RKO (cell line): ENCODE measurements around the gene BUB3.

Source experiments
- DNase-seq: peaks from one replicate; pipeline ENCODE4 v3.0.0-alpha.2; 2016; ENCODE audit warnings: low spot score

The BUB3 gene

DNA sequence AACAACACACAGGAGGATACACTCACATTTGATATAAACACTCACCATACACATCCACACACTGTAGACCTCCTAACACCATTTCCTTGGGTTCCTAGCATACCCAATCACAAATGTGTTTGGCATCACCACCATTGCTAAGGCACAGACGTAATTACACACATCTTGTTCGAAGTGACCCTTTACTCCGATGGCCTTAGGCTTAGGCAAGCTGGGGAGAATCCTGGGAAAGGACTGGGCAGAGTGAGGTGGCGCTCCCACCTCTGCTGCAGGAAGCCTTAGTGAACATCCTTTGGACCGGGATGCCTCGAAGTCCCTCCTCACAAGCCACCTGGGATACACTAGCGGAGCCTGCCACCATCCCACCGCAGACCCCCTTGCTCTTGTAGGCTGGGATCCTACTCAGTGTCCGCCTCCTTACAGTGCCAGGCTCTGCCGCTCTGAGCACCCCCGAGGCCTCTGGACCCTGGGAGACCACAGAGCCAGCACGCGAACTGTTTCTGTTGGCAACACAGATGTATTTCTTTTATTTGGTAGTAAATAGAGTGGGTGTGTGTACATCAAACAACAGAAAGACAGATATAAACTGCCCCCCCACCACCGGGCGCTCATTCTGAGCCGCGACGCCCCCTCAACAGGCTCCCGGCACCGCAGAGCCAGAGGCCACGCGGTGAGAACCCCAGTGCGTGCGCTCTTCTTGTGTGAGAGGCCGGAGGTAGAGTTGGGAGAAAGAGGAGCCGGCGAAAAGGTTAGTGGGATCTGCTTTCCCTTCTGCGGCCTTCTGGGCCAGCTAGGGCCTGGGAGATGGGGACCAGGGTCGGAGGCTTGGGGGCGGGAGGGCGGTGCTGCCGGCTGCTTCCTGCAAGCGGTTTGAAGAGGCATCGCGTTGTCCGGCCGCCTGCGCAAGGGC, 12.2 kb upstream of the BUB3 start:
- DNase-seq, result no peak

DNA sequence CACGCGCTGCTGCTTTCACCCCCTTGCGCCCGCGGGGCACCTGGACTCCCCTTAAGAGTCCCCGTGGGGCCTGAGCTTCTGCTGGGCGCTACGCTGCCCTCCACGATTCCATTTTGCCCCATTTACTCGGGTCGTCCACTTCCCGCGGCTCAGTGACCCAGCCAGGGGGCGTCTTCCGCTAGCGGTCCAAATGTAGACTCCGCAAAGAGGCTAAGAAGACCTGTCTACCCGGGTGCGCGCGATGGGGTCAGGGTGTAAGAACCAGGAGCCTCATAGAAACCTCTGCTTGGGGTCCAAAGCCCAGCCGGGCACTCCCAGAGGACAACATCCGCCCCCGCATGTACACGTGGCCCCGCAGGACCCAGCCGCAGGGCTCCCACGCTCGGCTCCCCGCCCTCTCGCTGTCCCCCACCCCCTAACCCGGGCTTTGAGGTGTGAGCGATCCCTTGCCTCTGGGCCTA, 11.5 kb upstream of the BUB3 start:
- DNase-seq, result no peak

DNA sequence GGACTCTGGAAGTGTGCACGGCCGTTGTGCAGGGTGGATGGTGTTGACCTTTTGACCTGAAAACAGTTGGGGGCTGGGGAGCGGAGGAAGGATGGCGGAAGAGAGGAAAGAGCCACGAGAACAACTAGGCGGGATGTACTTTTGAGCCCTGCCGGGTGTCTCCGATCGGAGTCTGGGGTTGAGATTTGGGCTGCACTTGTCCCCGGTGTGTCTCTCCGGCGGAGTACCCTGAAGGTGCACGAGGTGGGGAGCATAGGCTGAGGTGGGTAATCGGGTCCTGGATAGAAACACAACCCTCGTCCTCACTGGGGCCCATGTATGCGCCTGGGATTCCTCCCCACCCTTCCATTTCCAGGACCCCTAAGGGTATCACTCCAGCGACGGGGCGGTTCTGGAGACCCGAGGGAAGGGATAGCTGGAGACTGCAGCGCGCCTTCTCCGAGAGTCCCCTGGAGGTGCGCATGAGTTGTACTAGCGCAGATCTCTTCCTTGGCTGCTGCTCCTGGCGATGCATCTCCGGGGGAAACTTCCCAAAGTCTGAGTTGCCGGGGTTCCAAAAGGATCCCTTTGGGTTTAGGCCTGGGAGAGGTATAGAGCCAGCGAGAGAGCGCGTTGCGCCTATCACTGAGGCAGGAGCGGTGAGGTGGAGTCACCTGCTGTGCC, 10.9 kb upstream of the BUB3 start:
- DNase-seq, result no peak

- DNase-seq, result no peak
Measured at GRCh38 chr10:123143825-123144168, 10.4 kb upstream of the BUB3 start.

DNA sequence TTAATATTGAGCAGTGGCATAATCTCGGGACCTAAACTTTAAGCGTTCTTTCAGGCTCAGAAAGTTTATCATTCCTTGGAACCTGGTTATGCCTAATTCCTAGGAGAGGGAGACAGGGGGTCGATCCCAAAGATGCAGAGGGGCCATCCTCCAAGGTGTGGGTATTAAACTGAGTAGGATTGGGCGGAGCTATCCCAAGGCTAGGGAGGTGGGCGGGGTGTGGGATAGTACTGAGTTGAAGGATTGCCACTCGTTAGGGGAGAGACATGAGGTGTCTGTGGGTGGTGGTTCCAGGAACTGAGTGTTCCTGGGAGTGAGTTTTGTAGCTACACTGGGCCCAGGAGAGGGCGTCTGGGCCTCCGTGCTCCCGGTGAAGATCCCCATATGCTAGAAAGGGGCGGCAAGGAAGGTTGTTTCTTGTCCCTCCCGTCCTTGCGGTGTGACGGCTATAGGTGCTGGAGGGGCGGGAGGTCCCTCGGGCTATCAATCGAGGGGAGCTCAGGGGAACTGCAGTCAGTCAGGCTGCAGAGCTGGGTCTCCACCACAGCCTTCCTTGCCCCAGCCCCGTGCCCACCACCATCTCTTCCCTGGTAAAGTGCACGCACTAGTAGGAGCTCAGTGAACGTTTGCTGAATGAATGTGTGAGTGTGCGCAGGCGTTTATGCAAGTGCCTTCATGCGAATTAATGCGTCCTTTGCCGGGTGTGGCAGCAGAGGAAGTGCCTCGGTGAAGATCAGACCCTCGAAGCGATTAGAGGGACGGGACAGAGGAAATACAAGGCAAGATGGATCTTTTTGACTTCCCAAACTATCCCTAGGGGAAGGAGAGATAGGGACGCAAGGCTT, 9.3 kb upstream of the BUB3 start:
- DNase-seq, result no peak

GRCh38 chr10:123145542-123146012, 8.6 kb upstream of the BUB3 start:
- DNase-seq, result no peak

GRCh38 chr10:123146013-123146893, 7.9 kb upstream of the BUB3 start:
- DNase-seq, result no peak

- no peak for DNase-seq
Measured at GRCh38 chr10:123146894-123147634, 7.1 kb upstream of the BUB3 start.

DNA sequence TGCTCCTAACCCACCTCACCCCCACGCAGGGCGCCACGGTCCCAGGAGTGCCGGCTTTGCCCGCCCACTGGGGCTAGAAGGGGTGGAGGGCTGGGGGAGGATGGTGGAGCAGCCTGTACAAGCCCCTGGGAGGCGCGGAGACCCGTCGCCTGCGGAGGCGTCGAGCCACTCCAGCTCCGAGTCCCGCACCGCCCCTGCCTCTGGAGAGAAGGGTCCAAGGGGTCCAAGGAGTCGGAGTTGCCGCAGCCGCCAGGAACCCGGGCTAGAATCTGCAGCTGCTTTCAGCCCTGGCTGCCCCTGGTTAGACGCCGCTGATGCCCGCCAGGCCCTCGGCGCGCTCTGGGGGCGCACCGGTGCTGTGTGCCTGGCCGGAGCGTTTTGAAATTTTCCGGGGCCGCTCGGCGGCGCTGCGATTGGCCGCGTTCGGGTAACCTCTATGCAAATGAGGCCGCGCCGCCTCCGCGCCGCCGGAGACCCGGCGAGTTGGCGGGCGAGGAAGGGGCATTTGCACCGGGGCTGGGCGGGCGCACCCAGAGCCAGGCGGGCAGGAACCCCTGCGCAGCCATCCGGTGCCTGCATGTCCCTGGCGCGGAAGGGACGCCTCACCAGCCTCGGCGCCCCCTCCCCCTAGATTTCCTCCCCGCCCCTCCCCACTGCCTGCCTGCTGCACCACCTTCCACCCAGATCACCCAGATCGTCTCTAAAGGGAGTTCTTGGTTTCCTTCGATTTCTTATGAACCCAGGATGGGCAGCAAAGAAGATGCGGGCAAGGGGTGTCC, 6.4 kb upstream of the BUB3 start, which contains the start of gene HMX2:
HMX2 (plus strand) TSS at position 502 of the 779 bp plus-strand sequence; CDS start at position 745, 243 bp downstream.
- no peak for DNase-seq

DNA sequence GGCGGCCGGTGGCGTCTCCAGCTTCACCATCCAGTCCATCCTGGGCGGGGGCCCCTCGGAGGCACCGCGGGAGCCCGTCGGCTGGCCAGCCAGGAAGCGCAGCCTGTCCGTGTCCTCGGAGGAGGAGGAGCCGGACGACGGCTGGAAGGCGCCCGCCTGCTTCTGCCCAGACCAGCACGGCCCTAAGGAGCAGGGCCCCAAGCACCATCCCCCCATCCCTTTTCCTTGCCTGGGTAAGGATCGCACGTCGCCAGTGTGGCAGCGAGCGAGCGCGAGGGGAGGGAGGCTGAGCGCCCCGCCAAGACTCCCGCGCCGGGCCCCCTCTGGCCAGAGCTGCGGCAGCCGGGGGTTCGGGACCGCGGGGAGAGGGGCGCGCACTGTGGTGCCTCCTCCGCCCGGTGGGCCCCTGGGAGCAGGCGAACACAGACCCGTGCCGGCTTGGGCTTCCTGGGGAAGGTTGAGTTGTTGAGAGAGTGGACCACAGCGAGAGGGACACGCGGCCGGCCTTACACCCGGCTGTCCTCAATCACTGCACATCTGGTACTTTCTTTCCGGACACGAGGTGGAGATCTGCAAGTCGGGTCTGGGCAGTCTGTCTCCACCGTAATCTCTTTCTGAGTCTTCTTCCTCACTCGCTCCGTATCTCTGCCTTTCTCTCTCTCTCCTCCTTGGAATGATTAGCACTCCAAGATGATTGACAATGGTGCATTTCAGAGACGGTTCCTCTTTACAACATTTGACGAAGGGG, 5.6 kb upstream of the BUB3 start:
- no peak for DNase-seq

- no peak for DNase-seq
Measured at GRCh38 chr10:123149162-123149567, 5.0 kb upstream of the BUB3 start.

GRCh38 chr10:123149568-123150270, 4.5 kb upstream of the BUB3 start:
- no peak for DNase-seq

GRCh38 chr10:123150271-123150985, 3.8 kb upstream of the BUB3 start:
- DNase-seq, result no peak

- no peak for DNase-seq
Measured at GRCh38 chr10:123150986-123151736, 3.0 kb upstream of the BUB3 start.

DNA sequence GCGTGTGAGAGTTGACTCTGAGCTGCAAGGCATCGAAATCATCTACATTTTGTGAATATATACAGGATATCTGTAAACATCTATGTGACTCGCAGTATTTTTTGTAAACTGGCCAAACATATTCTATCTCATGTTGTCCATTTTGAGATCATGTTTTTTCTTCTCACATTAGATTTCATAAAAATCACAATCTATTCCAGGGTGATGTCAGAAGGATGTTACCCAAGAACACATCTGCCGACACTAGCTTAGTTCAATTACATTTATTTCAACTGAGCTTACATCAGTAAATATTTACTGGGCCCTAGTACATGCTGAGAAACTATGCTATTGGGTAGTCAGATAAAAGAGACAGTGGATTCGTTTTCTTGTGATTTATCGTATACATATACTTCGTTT, 2.5 kb upstream of the BUB3 start:
- no peak for DNase-seq

DNA sequence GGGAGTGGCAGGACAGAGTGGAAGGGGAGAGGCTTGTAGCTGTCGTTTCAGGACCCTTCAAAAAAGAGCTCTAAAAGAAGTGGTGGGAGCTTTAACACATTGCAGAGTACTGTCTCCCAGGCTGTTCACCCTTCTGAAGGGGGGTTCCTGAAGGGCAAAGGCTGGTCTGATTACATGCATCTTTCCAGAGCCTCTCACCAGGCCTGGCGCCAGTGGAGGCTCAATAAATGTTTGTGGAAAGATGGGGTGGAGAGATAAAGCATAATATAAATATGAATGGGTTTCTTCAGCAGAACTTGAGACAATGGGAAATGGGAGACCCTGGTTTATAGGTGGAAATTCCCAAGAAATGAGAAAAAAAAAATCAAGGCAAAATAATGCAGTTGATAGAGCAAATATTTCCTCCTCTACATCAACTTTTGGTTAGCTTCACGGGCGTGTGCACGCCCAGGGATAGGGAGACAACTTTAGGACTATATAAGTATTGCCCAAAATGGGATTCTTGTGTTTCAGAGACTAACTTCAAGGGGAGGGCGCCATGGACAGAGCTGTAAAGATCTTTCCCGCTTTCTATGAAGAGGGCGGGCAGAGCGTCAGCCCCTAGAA, 613 bp upstream of the BUB3 start:
- no peak for DNase-seq
